Measurements from ENCODE around the gene PRCP. TPM values are rescaled to one million over a fixed set of nuclear protein-coding genes. Genes with fewer than 3 reads are reported as not detected.

The PRCP gene
- total RNA-seq, 1 experiment from 2014 or later, result 56.7 TPM

DNA sequence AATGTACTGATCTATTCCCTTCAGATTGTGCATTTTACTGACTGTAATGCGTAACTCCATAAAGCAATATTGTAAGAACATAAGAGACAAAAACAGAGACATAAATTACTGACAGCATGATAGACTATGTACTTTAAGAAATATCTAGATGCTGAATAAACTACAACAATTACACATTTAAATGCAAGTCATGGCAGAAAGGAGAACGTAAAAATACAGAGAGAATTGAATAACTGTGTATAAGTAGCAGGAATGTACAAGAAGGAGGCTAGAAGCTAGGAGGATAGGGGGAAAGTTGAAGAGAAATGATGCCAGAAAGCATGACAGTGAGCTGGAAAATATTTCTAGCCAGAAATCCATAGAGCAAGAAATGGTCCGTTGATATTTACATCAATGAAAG, 92.6 kb downstream of the PRCP start:
- H3K56ac ChIP-seq (ENCODE audit: insufficient read length, low read depth, low read length), result no peak overlapping the region
- Mint-ChIP-seq H3K27me3 (ENCODE audit: low read depth) (peaks cover 9% of the 10 kb centered on the region; the same call in 1 of the 2 replicates), H3K27ac (no peak overlapping the region), H3K36me3 (ENCODE audit: insufficient read depth in 1 of 3, low read depth in 3 of 3) (no peaks in the 10 kb centered on the region), H3K4me1 (peaks cover 0 to 5% of the 10 kb centered on the region in 2 experiments; a peak in 1 of 4 replicates), H3K9me3 (no peaks in the 10 kb centered on the region), H3K4me3 (no peak overlapping the region)
- H2BK15ac ChIP-seq (ENCODE audit: low read depth, low read length), result no peak overlapping the region
- H3K27me3 ChIP-seq (ENCODE audit: insufficient read depth, low read length), result no peaks in the 10 kb centered on the region
- no peak overlapping the region for H3K4me2 ChIP-seq (ENCODE audit: insufficient read depth, insufficient read length, low read length)
- no peak overlapping the region for H4K8ac ChIP-seq (replicated peaks; ENCODE audit: insufficient read length, low read depth, low read length)
- no peaks in the 10 kb centered on the region for H3K9me3 ChIP-seq (ENCODE audit: control insufficient read depth, low read depth, low read length)
- no peak overlapping the region for H3K14ac ChIP-seq (ENCODE audit: insufficient read depth, low read length)
- no peak overlapping the region for H3K9ac ChIP-seq (ENCODE audit: extremely low read depth, insufficient read length, low read length)
- no peak overlapping the region for H3K4ac ChIP-seq (ENCODE audit: low read depth, low read length)
- DNase-seq, result no peak
- H3K27ac ChIP-seq (ENCODE audit: insufficient read length, low read depth, low read length), result no peak overlapping the region
- H2AK5ac ChIP-seq (ENCODE audit: insufficient read length, low read length), result no peak overlapping the region
- no peak overlapping the region for H3K18ac ChIP-seq (ENCODE audit: insufficient read length, low read depth, low read length)
- H3K79me1 ChIP-seq (ENCODE audit: insufficient read depth, low read depth, low read length, poor library complexity, severe bottlenecking), result no peaks in the 10 kb centered on the region
- H3K4me1 ChIP-seq (ENCODE audit: insufficient read depth, low read length), result no peaks in the 10 kb centered on the region
- no peak overlapping the region for H2BK20ac ChIP-seq (ENCODE audit: low read depth, low read length, poor library complexity, severe bottlenecking)
- H3T11ph ChIP-seq (ENCODE audit: low read length), result no peak overlapping the region
- TF ChIP-seq, protein P1, sequence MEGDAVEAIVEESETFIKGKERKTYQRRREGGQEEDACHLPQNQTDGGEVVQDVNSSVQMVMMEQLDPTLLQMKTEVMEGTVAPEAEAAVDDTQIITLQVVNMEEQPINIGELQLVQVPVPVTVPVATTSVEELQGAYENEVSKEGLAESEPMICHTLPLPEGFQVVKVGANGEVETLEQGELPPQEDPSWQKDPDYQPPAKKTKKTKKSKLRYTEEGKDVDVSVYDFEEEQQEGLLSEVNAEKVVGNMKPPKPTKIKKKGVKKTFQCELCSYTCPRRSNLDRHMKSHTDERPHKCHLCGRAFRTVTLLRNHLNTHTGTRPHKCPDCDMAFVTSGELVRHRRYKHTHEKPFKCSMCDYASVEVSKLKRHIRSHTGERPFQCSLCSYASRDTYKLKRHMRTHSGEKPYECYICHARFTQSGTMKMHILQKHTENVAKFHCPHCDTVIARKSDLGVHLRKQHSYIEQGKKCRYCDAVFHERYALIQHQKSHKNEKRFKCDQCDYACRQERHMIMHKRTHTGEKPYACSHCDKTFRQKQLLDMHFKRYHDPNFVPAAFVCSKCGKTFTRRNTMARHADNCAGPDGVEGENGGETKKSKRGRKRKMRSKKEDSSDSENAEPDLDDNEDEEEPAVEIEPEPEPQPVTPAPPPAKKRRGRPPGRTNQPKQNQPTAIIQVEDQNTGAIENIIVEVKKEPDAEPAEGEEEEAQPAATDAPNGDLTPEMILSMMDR (conservative IDR thresholded peaks at IDR 0.05), result no peak
- no peaks in the 10 kb centered on the region for H3K23me2 ChIP-seq (ENCODE audit: insufficient read length, low read depth, low read length, poor library complexity, severe bottlenecking)
- no peak overlapping the region for H2BK120ac ChIP-seq (ENCODE audit: low read depth, low read length, poor library complexity, severe bottlenecking)
- no peaks in the 10 kb centered on the region for H4K20me1 ChIP-seq (ENCODE audit: control insufficient read depth, insufficient read depth, insufficient read length)
- H2AFZ ChIP-seq (ENCODE audit: low read length), result no peak overlapping the region
- no peak overlapping the region for H4K5ac ChIP-seq (ENCODE audit: insufficient read length, low read depth, low read length)
- no peaks in the 10 kb centered on the region for H3K79me2 ChIP-seq (ENCODE audit: insufficient read depth, low read length)
- H3K23ac ChIP-seq (ENCODE audit: insufficient read length, low read depth, low read length), result no peak overlapping the region
- H2BK5ac ChIP-seq (ENCODE audit: insufficient read length, low read length), result no peak overlapping the region
- no peak overlapping the region for H2BK12ac ChIP-seq (ENCODE audit: insufficient read length, low read depth, low read length)
- no CpG with 5 or more reads among the region's 3 CpGs for WGBS (ENCODE audit: extremely low coverage, insufficient read length, low lambda C conversion rate)
- no peak overlapping the region for H4K91ac ChIP-seq (ENCODE audit: insufficient read length, low read depth, low read length)
